GM21717 (cell line): Measurements from ENCODE around the gene CFAP97D1.
"Not testable (repeated sequence)": the region's sequence is repeated elsewhere in the genome, so short reads cannot be mapped to it uniquely, and the experiment has no call there.

Source experiments
- ATAC-seq: cut with Tn5 transposase; IDR thresholded peaks from one replicate; pipeline ENCODE4 v1.9.1; 2021; ENCODE audit warnings: mild to moderate bottlenecking, moderate library complexity; ENCODE audit not compliant: unreplicated experiment

Gene CFAP97D1

DNA sequence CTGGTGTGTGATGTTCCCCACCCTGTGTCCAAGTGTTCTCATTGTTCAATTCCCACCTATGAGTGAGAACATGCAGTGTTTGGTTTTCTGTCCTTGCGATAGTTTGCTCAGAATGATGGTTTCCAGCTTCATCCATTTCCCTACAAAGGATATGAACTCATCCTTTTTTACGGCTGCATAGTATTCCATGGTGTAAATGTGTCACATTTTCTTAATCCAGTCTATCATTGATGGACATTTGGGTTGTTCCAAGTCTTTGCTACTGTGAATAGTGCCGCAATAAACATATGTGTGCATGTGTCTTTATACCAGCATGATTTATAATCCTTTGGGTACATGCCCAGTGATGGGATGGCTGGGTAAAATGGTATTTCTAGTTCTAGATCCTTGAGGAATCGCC lies 12.4 kb downstream of the CFAP97D1 start:
- ATAC-seq: not testable (repeated sequence)

DNA sequence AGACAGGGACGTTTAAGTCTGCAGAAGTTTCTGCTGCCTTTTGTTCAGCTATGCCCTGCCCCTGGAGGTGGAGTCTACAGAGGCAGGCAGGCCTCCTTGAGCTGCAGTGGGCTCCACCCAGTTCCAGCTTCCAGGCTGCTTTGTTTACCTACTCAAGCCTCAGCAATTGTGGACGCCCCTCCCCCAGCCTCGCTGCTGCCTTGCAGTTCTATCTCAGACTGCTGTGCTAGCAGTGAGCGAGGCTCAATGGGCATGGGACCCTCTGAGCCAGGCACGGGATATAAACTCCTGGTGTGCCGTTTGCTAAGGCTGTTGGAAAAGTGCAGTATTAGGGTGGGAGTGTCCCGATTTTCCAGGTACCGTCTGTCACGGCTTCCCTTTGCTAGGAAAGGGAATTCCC lies 17.8 kb downstream of the CFAP97D1 start:
- ATAC-seq: not testable (repeated sequence)

DNA sequence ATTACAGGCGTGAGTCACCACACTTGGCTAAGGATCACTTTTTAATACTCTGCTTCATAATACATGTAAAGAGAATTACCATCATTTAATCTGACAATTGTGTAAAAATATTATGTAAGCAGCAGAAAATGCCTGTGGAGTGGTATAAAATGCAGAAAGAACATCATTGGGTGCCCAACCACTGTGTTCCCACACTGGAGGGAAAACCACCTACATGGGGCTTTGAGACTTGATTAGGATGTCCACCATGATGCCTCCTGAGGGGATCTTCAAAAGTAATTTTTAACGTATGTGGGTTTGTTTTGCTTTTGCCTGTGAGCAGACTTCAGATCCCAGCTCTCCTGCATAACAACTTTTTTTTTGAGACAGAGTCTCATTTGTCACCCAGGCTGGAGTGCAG lies 18.8 kb downstream of the CFAP97D1 start:
- ATAC-seq: no peak

DNA sequence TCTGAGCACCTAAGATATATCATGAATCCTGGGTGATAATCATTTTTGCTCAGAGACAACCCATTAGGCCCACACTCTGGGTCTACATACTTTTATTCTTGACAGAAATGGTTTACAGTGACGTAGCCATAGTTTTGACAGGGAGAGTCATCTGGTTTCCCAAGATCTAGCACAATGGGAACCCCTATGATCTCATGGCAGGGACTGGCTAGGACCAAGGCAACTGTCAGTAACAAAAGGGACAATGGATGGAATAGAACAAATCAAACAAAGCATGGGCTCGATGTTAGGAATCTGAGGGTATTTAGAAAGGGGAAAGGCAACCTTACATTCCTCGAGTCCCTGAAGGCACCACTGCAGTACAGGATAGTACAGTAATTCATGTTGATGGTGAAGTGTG lies 20.5 kb downstream of the CFAP97D1 start:
- ATAC-seq: no peak

DNA sequence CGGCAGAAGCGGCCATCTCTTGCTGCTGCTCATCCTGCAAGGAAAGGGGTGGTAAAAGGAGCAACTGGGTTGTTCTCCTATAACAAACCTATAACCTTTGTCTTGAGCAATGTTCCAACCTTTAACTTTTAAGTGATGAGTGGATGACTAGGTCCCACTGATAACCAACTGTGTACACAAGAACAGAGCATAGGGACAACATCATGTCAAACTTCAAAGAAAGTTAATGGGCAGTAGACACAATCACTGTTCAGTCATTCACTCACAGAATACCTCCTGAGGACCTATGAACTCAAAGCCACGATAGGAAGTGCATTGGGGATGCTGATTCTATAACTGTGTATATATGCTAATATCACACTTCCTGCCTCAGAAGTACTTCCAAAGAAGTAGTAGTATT lies 21.6 kb downstream of the CFAP97D1 start:
- no peak for ATAC-seq

DNA sequence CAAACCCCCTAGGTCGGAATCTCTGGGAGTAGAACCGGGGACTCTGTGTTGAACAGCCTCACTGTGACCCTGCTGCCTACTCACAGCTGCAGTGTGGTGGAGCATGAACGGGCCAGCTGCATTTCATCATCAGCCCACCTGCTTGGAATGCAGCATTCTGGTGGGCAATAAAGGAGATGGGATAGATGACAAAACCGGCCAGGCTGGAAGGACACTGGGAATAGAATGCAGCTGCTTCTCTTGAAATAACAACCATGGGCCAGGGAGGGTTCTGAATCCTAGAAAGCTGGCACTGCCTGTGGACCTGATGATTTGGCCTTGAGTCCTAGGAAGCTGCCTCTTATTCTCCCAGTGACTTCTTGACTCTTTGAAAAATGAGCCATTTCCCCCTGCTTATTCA lies 23.5 kb downstream of the CFAP97D1 start:
- ATAC-seq: no peak

DNA sequence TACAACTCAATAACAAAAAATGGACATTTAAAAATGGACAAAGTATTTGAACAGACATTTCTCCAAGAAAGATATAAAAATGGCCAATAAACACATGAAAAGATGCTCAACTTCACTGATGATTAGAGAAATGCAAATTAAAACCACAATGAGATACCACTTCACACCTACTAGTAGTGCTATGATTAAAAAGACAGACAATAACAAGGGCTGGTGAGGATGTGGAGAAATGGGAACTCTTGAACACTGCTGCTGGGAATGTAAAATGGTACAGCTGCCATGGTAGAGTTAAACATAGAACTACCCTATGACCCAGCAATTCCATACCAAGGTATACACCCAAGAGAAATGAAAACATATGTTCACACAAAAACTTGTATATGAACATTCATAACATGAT lies 24.9 kb downstream of the CFAP97D1 start:
- ATAC-seq: no peak

DNA sequence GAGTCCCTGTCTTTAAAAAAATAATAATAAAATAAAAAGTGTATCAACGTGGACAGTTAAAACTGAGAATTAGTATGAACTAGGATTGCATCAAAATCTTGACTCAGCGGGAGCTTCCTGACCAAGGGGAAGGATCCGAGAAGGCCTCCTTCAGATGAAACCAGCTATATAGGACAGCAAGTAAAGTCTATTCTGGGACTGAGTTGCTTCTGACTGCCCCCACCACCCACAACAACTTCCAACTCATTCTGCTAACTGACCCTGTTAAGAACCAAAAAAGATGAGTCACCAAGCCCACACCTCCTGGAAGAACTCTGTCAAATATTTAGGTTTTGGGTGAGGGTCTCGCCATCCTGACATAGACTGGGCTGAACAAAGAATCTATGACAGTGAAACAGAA lies 27.8 kb downstream of the CFAP97D1 start:
- ATAC-seq: no peak

DNA sequence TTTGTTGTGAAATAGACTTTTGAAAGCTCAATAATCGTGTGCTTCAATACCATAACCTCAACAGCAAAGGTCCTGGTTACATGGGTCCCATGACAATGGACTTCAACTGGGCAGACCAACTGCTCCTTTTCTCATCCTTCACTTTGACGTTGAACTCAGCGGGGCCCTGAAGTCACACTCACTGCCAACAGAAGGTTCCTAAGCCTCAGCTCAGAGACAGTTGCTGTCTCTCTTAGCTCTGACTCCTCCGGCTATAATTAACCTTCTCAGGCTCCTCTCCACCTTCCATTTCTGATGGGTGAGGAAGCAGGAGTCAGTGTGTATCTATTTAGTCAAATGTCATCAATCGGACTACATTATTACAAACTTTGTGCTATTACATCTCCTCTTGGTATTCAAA lies 28.9 kb downstream of the CFAP97D1 start:
- no peak for ATAC-seq

DNA sequence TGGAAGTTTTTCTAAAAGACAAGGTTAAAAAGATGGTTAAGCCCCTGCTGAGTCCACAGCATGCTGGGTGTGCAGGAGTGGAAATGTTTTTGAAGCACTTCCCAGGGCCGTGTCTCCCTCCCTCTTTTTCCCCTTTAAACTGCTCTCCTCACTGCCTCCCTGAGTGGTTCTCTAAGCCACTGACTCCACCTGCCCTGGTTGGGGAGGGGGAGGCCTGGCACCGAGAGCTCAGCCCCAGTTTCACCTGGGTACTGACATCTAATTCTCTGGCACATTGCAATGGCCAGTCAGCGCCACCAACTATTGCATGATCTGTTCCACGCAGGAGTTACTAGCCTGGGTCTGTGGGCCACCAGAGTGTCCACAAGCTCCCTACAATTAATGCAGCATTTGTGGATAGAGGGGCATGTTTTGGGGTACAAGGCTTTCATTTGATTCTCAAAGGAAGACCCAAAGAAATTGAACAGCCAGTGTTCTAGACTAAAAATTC lies 30.0 kb downstream of the CFAP97D1 start:
- no peak for ATAC-seq

DNA sequence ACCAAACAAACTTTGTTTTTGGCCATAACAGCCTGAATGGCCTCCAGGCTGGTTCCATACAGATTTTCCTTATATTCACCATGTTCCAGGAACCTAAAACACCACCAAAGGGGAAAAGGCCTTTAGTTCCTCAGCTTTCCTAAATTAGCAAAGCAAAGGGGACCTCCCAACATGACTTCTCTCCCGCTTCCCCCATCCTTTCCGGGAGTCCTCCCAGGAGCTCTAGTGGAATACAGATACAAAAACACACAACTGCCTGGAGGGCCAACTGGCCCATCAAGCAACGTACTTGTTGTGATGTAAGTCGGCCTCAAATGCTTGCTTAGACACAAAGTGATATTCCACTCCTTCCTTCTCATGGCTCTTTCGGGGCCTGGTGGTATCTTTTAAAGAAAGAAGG lies 30.6 kb downstream of the CFAP97D1 start:
- ATAC-seq: no peak

DNA sequence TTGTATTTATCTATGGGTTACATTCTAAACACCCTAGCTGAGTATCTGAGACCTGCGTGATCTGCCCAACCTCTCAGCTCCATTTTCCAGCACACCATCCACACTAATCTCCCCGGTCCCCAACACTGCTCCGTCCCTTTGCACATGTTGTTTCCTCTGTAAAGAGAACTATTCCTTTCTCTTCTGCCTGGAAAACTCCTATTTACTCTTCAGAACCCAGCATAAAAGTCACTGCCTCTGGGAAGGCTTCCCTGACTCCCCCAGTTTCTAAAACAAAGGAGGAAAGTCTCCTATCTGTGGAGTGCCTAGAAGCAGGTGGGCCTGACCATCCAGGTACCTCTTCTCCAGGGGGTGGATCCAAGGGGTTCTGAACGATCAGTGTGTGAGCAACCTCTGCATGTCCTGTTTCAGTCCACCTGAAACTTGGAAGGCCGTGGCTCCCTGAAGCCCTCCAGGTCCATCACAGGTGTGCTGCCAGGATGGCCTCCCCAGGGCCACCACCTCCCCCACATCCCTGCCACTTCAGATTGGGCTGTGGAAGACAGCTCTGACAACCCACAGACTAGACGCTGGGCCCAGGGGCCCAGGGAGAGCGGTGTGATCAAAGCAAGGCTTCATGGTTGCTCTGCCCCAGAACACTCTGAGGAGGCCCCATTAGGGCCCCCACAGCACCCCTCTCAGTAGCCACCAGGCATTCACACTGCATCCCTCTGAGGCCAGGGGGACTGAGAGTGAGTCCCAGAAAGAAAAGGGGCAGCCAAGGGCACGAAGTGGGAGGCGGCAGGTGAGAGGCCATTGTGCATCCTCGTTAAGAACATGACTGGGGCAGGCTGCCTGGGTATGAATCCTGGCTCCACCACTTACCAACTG lies 32.4 kb downstream of the CFAP97D1 start:
- no peak for ATAC-seq

DNA sequence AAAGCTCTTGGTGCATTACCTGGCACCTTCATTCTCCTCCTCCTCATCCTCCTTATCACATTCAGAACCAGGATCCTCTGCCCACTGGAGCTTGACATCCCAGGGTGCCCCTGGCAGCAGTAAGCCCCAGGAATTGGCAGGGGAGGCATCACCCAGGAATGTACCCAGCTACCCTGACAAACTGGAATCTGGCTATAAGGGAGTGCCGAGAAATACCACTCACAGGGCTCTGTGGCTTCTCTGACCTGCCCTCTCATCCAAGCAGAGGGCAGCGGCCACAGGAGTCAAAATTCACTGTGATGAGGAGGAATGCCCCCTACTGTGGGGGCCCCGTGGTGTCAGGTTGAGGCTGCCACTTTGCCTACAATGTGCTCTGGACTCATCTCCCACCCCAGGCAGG lies 33.2 kb downstream of the CFAP97D1 start:
- no peak for ATAC-seq

DNA sequence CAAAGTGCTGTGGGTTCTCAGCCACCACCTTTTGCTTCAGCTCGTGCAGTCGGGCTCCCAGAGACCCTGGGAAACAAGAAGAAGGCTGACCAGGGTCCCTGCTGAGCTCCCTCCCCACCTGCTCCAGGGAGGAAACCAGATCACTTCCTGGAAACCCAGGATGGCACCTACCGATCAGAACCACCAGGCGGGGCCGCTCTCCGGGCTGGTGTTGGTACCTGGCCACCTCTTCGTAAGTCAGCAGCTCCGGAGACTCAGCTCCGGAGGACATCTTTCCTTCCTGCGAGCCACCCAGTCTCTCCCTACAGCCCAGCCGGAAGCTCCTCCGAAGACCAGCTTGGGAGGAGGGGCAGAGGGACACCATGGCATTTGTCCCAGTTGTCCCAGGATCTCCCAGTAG lies 33.8 kb downstream of the CFAP97D1 start:
- ATAC-seq: no peak

DNA sequence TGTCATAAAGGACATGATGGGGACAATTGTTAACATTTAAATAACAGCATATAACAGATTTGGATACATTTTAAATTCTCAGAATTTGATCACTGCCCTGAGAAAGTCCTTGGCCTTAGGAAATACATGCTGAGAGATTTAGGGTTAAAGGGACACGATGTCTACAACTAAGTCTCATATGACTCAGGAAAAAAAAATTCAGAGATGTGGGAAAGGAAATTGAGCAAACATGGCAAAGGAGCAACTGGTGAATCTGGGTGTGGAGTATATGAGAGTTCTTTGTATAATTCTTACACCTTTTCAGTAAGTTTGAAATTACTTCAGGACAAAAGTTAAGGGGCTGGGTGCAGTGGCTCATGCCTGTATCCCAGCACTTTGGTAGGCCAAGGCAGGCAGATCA lies 34.5 kb downstream of the CFAP97D1 start:
- no peak for ATAC-seq

DNA sequence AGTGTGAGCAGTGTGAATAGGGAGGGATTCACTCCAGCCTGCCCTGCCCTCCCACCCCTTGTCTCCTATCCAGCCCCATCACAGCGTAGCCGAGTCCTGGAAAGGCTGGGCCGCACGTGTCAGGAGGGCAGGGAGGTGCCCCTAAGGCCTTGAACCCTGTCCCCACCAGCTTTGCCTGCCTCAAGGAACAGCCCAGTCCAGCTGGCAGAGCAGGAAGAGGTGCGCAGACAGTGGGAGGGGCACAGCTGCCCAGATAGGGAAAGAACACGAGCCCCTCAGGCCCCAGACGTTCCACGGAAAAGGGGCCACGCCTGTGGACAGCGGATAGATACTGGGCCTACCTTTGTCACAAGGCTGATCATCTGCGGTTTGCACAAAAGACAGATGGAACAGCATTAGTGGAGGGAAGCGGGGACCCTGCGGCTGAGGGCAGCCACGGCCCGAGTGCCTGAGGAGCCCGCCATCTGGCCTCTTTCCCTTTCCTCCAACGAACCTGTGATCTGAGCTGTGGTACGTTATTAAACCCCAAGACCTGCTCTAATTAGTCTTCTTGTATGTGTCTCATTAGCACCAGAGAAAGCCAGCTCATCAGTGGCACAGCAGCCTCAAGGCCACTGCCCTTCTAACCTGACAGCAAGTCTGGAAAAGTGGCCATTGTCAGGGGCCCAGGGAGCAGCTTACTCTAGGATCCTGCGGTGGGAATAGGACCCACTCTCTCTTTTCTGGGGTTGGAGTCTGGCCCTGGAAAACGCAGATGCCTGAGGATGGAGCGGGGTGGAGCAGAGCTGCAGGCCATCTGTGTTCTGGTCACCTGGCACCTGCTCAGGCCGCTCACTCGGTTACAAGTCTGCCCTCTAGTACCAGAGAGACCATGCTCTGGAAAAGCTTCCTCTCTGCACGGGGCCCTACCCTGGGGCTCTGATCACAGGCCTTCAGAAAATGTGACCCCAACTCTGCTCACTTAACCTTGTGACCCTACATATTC lies 36.4 kb downstream of the CFAP97D1 start:
- no peak for ATAC-seq

DNA sequence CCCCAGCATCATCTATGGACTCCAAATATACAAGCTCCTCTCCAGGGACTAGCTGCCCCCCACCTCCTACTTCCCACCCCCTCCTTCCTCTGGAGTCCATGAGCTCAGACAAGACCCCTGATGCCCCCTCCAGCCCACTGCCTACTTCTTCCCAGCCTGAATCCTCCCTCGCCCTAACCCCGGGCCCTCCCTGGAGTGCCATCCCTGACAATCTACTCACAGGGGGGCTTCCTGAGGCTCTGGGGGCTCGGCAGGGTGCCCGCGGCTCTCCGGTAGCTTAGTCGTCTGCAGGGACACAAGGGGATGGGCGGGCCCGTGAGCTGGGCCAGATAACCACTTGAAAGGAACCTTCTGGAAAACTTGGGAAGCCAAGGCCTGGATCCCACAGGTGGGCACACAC lies 37.6 kb downstream of the CFAP97D1 start:
- ATAC-seq: no peak

DNA sequence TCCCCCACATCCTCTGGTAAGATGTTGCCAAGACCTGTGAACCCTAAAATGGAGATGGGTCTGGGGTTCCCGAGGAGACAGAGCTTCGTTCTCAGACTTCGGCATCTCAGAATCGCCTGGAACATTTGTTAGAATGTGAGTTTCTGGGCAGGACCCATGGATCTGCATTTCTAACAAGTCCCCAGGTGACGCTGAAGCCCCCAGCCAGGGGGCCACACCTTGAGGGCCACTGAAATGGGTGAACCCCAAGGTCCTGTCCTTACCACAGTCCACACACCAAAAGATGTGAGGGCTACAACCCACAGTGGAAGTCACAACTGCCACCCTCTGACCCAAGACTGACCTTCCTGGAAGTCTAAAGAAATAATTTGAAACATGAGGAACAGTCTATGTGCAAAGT lies 38.7 kb downstream of the CFAP97D1 start:
- ATAC-seq: no peak

DNA sequence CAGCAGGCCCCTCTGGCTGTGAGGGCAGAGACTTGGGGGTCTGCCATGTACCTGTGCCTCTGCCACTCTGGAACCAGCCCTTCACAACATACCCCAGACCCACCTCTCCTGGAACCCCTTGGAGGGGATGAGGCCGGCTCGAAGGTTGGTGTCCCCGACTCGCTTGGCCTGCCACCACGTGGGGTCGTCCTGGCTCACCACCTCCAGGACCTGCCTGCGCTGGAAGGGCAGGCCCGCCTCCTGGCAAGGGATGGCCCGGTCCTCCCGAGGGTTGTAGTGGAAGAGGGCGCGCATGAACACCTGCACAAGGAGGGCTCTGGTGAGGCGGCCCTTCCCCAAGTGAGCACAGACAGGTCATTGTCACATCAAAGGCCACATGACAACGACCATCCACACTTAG lies 40.5 kb downstream of the CFAP97D1 start:
- no peak for ATAC-seq

DNA sequence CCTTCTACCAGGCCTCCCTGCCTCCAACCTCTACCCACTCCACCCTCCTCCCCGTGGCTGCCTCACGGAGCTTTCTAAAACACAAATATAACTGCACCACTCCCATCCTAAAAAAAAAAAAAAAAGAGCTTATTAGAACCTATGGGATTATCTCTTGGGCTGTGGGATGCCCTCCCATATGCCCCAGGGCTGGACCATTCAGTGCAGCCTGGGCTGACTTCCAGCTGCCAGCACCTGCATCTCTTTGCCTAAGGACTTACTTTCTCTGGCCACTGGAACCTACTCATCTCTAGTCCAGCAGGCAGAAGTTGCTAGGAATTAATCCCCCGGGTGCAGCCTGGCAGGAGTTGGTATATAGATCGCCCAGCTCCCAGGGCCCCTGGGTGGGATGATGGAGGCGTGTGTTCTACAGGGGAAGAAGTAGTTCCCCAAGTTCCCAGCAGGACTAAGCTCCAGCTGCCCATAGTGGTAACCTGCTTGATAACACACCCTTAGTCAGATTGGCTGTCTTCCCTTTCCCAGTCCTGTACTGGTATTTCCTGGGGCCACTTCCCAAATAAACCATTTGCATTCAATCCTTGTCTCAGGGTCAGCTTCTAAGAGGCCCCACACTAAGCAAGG lies 42.4 kb downstream of the CFAP97D1 start:
- no peak for ATAC-seq

DNA sequence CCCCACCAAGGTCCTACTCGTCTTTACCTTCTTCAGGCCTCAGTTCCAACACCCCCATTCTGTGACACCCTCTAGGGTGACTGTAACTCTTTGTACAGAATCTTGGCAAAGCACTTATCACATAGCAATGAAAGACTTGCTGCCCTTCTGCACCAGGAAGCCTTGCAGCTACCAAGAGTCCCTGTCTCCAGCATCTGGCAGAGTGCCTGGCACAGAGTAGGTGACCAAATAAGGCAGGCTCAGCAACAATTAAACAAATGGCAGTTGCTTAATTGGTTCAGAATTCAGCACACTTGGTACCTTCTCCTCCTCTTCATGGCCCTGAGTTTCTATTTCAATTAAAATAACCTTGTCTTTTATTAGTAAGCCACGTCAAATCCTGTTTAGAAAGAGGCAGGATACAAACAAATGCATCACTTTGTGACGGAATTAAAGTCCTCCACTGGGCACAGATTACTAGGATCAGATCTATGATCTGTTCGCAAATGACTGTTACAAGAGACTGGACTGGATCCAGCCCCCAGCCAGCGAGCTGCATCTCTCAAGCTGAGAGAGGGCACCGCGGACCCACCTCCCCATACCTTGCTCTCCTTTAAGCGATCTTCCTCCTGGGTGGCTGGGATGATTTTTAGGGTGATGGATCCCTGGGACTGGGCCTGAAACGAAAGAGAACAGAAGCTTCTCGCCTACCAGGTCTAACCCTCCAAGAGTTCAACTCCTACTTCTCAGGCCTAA lies 43.3 kb downstream of the CFAP97D1 start:
- no peak for ATAC-seq
